Skeletal muscle satellite cell (primary cell): ENCODE data around the gene REEP2.
"Not testable (repeated sequence)": the region's sequence is repeated elsewhere in the genome, so short reads cannot be mapped to it uniquely, and the experiment has no call there.

Experiments used
- H3K27me3 ChIP-seq: 2 replicates; pipeline ENCODE4 v1.7.0; 2013; ENCODE audit warnings: low read length; ENCODE audit not compliant: control insufficient read depth, insufficient read depth
- H3K36me3 ChIP-seq: 2 replicates; pipeline ENCODE4 v1.7.0; 2013; ENCODE audit warnings: mild to moderate bottlenecking, control low read depth, low read length; ENCODE audit not compliant: insufficient read depth
- H3K4me1 ChIP-seq: 2 replicates; pipeline ENCODE4 v1.7.0; 2013; ENCODE audit warnings: low read length; ENCODE audit not compliant: control insufficient read depth, insufficient read depth
- H3K4me2 ChIP-seq: 2 replicates; pipeline ENCODE4 v1.7.0; 2013; ENCODE audit warnings: mild to moderate bottlenecking, low read length
- H3K4me3 ChIP-seq: 2 replicates; pipeline ENCODE4 v1.7.0; 2013; ENCODE audit warnings: low read length
- H3K9ac ChIP-seq: 2 replicates; pipeline ENCODE4 v1.7.0; 2013; ENCODE audit warnings: mild to moderate bottlenecking, low read depth, low read length, moderate library complexity
- H3K9me3 ChIP-seq: replicated peaks from 2 replicates; pipeline ENCODE4 v1.7.0; 2013; ENCODE audit warnings: mild to moderate bottlenecking, control low read depth, low read length

Gene REEP2

GRCh38 chr5:138469540-138470321 is 30.9 kb downstream of the REEP2 start:
- no peaks in the 10 kb centered on the region for H3K9me3 ChIP-seq
- peaks cover 22% of the 10 kb centered on the region for H3K4me1 ChIP-seq
- no peak overlapping the region for H3K4me3 ChIP-seq
- H3K9ac ChIP-seq, result no peak overlapping the region
- H3K27me3 ChIP-seq, result no peaks in the 10 kb centered on the region
- peaks cover 36% of the 10 kb centered on the region for H3K36me3 ChIP-seq
- H3K4me2 ChIP-seq, result peak overlapping the region; percentile 99

- Histone ChIP-seq H3K4me2 (no peak overlapping the region), H3K36me3 (peaks cover 36% of the 10 kb centered on the region), H3K9me3 (no peaks in the 10 kb centered on the region), H3K9ac (no peak overlapping the region), H3K4me1 (peaks cover 22% of the 10 kb centered on the region), H3K4me3 (no peak overlapping the region), H3K27me3 (no peaks in the 10 kb centered on the region)
These were observed 31.6 kb downstream of the REEP2 start for GRCh38 chr5:138470322-138471051.

GRCh38 chr5:138471052-138471361 is 32.1 kb downstream of the REEP2 start:
- H3K4me1 ChIP-seq, result peaks cover 22% of the 10 kb centered on the region
- H3K9ac ChIP-seq, result no peak overlapping the region
- H3K4me3 ChIP-seq, result no peak overlapping the region
- peaks cover 32% of the 10 kb centered on the region for H3K36me3 ChIP-seq
- no peaks in the 10 kb centered on the region for H3K27me3 ChIP-seq
- H3K4me2 ChIP-seq, result no peak overlapping the region
- H3K9me3 ChIP-seq, result no peaks in the 10 kb centered on the region

GRCh38 chr5:138472353-138472752 is 33.5 kb downstream of the REEP2 start:
- no peak overlapping the region for H3K4me2 ChIP-seq
- no peaks in the 10 kb centered on the region for H3K27me3 ChIP-seq
- no peaks in the 10 kb centered on the region for H3K9me3 ChIP-seq
- peaks cover 15% of the 10 kb centered on the region for H3K4me1 ChIP-seq
- peaks cover 18% of the 10 kb centered on the region for H3K36me3 ChIP-seq
- H3K9ac ChIP-seq, result no peak overlapping the region
- no peak overlapping the region for H3K4me3 ChIP-seq

GRCh38 chr5:138473151-138473550 is 34.3 kb downstream of the REEP2 start:
- H3K4me3 ChIP-seq, H3K4me2 ChIP-seq, H3K9me3 ChIP-seq, H3K9ac ChIP-seq, H3K4me1 ChIP-seq, H3K27me3 ChIP-seq: not testable (repeated sequence)
- H3K36me3 ChIP-seq, result peaks cover 10% of the 10 kb centered on the region

- no peak overlapping the region for H3K4me3 ChIP-seq
- H3K4me2 ChIP-seq, result no peak overlapping the region
- H3K9me3 ChIP-seq, result no peaks in the 10 kb centered on the region
- no peaks in the 10 kb centered on the region for H3K4me1 ChIP-seq
- no peak overlapping the region for H3K9ac ChIP-seq
- H3K27me3 ChIP-seq, result peaks cover 2% of the 10 kb centered on the region
- H3K36me3 ChIP-seq, result no peaks in the 10 kb centered on the region
These were observed 38.1 kb downstream of the REEP2 start for GRCh38 chr5:138476918-138477317.

GRCh38 chr5:138482638-138483037 is 43.8 kb downstream of the REEP2 start:
- Histone ChIP-seq H3K4me1 (peaks cover 8% of the 10 kb centered on the region), H3K4me3 (no peak overlapping the region), H3K27me3 (peaks cover 2% of the 10 kb centered on the region), H3K36me3 (no peaks in the 10 kb centered on the region), H3K9ac (no peak overlapping the region), H3K4me2 (no peak overlapping the region), H3K9me3 (no peaks in the 10 kb centered on the region)

- H3K4me1 ChIP-seq, result peaks cover 46% of the 10 kb centered on the region
- no peak overlapping the region for H3K4me3 ChIP-seq
These were observed 49.7 kb downstream of the REEP2 start for GRCh38 chr5:138488481-138488945.

GRCh38 chr5:138489683-138490061 is 50.8 kb downstream of the REEP2 start:
- H3K27me3 ChIP-seq, result no peaks in the 10 kb centered on the region
- H3K9me3 ChIP-seq, result no peaks in the 10 kb centered on the region
- no peak overlapping the region for H3K4me3 ChIP-seq

More at GRCh38 chr5:138488481-138488945, 49.7 kb downstream of the REEP2 start:
- Histone ChIP-seq H3K9ac (no peak overlapping the region), H3K36me3 (no peaks in the 10 kb centered on the region), H3K4me2 (no peak overlapping the region), H3K9me3 (no peaks in the 10 kb centered on the region), H3K27me3 (no peaks in the 10 kb centered on the region)

GRCh38 chr5:138490648-138491283 is 51.9 kb downstream of the REEP2 start:
- no peaks in the 10 kb centered on the region for H3K36me3 ChIP-seq
- H3K4me2 ChIP-seq, result peak overlapping the region; percentile 99
- no peak overlapping the region for H3K9ac ChIP-seq
- no peaks in the 10 kb centered on the region for H3K27me3 ChIP-seq
- H3K4me3 ChIP-seq, result peak overlapping the region; percentile 78
- no peaks in the 10 kb centered on the region for H3K9me3 ChIP-seq
- peaks cover 51% of the 10 kb centered on the region for H3K4me1 ChIP-seq

More at GRCh38 chr5:138489683-138490061, 50.8 kb downstream of the REEP2 start:
- no peak overlapping the region for H3K4me2 ChIP-seq
- H3K9ac ChIP-seq, result no peak overlapping the region
- H3K36me3 ChIP-seq, result no peaks in the 10 kb centered on the region
- peaks cover 46% of the 10 kb centered on the region for H3K4me1 ChIP-seq

- Histone ChIP-seq H3K9ac (peak overlapping the region; percentile 78), H3K27me3 (no peaks in the 10 kb centered on the region), H3K4me3 (peak overlapping the region; percentile 78), H3K4me1 (peaks cover 51% of the 10 kb centered on the region), H3K36me3 (no peaks in the 10 kb centered on the region), H3K9me3 (no peaks in the 10 kb centered on the region), H3K4me2 (peak overlapping the region; percentile 99)
These were observed 52.4 kb downstream of the REEP2 start for GRCh38 chr5:138491284-138491648.
